ENCODE measurements around the gene RNASEH2A. TPM values are rescaled to one million over a fixed set of nuclear protein-coding genes. Genes with fewer than 3 reads are reported as not detected.

RNASEH2A gene
- total RNA-seq, 2 experiments from 2014 or later: 61.9 to 66.8 TPM

GRCh38 chr19:12783291-12783848, 23.0 kb upstream of the RNASEH2A start:
- CTCF ChIA-PET: interaction anchor here (0.6 to 3.4 kb wide), 7 partner anchors 8 to 452 kb away, joined by 3 to 32 read pairs (median 5); partner anchors contain the start of gene JUNB
- no peaks in the 10 kb centered on the region for H3K36me3 Mint-ChIP-seq
- peak; percentile 90 for DNase-seq
- peaks cover 32% of the 10 kb centered on the region for H3K4me1 Mint-ChIP-seq (ENCODE audit: low read depth)
- POLR2A ChIA-PET: interaction anchor here (0.7 to 3.5 kb wide), 5 partner anchors 9 to 370 kb away, joined by 3 to 87 read pairs (median 3); partner anchors contain the start of gene JUNB
- no peaks in the 10 kb centered on the region for H3K9me3 Mint-ChIP-seq
- H3K27ac Mint-ChIP-seq: no peak overlapping the region
- intact Hi-C loops (cut with micrococcal nuclease): no loop called here
- no peak overlapping the region for H3K4me3 Mint-ChIP-seq
- no peaks in the 10 kb centered on the region for H3K27me3 Mint-ChIP-seq

DNA sequence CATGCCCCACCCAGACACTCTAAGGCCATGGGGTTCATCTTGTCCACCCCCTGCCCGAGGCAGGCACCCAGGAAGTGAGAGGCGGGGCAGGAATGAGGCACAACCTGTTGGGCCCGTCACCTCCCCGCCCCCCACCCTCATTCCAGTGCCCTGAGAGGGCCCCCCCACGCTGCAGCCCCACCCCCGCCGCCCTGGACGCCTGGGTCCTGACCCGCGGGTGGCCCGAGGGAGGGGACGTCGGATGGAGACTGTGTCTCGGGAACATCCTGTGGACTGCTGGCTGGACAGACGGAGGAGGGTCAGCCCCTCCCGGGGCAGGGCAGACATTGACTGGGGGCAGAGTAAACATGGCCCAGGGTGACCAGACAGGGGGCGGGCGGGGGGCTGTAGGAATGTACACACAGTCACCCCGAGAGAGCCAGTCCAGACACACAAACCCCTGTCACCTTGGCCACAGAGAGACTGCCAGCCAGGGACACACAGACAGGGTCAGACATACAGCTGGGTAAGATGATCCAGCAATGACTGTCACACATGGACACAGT, 22.5 kb upstream of the RNASEH2A start:
- POLR2A ChIA-PET: interaction anchor here (2.0 to 3.5 kb wide), 2 partner anchors 8 to 11 kb away, joined by 18 to 87 read pairs; partner anchors contain the start of gene JUNB
- no peak overlapping the region for H3K27ac Mint-ChIP-seq
- intact Hi-C loops (cut with micrococcal nuclease): no loop called here

DNA sequence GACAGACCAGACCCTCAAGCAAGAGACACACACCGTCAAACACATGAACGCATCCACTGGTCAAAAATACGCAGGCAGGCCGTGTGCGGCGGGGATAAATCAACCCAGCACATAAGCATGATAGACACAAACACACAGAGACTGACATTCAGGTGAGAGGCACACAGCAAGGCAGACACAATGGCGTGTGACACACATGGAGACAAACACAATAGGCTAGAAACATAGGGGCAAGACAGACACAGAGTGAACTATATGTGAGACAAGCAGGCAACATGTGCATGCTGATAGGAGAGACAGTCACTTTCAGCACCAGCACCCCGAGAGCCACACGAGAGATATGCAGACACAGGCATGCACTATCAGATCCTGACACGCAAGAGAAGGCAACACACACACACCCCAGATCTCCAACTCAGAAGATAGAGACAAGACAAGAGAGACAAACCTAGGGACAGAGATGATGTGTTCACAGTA, 22.0 kb upstream of the RNASEH2A start:
- ChIA-PET POLR2A (no interaction called here), CTCF (no interaction called here)
- no peak overlapping the region for H3K27ac Mint-ChIP-seq
- H3K4me1 Mint-ChIP-seq (ENCODE audit: low read depth): peaks cover 23% of the 10 kb centered on the region
- no peaks in the 10 kb centered on the region for H3K27me3 Mint-ChIP-seq
- DNase-seq: peak; percentile 57
- no peaks in the 10 kb centered on the region for H3K9me3 Mint-ChIP-seq
- intact Hi-C loops (cut with micrococcal nuclease): no loop called here
- H3K4me3 Mint-ChIP-seq: no peak overlapping the region
- peaks cover 2% of the 10 kb centered on the region for H3K36me3 Mint-ChIP-seq

More for the DNA sequence above, 22.5 kb upstream of the RNASEH2A start:
- peaks cover 29% of the 10 kb centered on the region for H3K4me1 Mint-ChIP-seq (ENCODE audit: low read depth)
- no peak overlapping the region for H3K4me3 Mint-ChIP-seq
- CTCF ChIA-PET: interaction anchor here (1.0 to 3.4 kb wide), 2 partner anchors 12 to 101 kb away, joined by 4 to 32 read pairs; no protein-coding TSS in a partner anchor
- H3K27me3 Mint-ChIP-seq: no peaks in the 10 kb centered on the region
- H3K9me3 Mint-ChIP-seq: no peaks in the 10 kb centered on the region
- H3K36me3 Mint-ChIP-seq: no peaks in the 10 kb centered on the region
- DNase-seq: peak; percentile 64

DNA sequence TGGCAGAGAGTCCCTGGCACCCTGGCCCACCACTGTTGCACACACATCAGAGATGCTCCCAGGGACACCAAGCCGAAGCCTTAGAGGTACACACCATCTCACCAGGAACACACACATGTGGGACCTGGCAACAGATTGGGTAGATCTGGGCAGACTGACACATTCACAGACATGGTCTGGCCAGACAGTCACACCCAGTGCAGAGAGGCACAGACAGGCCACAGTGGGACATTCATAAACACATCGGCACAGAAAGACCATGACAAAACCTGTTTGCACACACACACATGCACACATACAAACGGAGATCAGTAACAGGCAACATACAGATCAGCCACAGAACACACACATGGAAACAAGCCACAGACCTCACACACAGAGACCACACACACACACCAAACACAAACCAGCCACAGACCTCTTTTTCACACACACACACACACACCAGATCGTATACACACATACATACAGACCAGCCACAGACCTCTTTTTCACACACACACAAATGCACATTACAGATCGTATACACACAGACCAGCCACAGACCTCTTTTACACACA, 21.4 kb upstream of the RNASEH2A start:
- H3K9me3 Mint-ChIP-seq: no peaks in the 10 kb centered on the region
- no peaks in the 10 kb centered on the region for H3K27me3 Mint-ChIP-seq
- H3K4me3 Mint-ChIP-seq: no peak overlapping the region
- H3K4me1 Mint-ChIP-seq (ENCODE audit: low read depth): peaks cover 22% of the 10 kb centered on the region
- DNase-seq: peak; percentile 58
- intact Hi-C loops (cut with micrococcal nuclease): no loop called here
- H3K27ac Mint-ChIP-seq: no peak overlapping the region
- POLR2A ChIA-PET: no interaction called here
- CTCF ChIA-PET: interaction anchor here (5.0 kb wide), 1 partner anchor 7 kb away, joined by 41 read pairs; no protein-coding TSS in a partner anchor
- peaks cover 2% of the 10 kb centered on the region for H3K36me3 Mint-ChIP-seq

- no peaks in the 10 kb centered on the region for H3K9me3 Mint-ChIP-seq
- no peaks in the 10 kb centered on the region for H3K27me3 Mint-ChIP-seq
- H3K36me3 Mint-ChIP-seq: peaks cover 2% of the 10 kb centered on the region
- ChIA-PET POLR2A (no interaction called here), CTCF (interaction anchor here (2.1 to 5.0 kb wide), 2 partner anchors 8 to 19 kb away, joined by 6 to 41 read pairs; no protein-coding TSS in a partner anchor)
- no peak overlapping the region for H3K4me3 Mint-ChIP-seq
- peaks cover 19% of the 10 kb centered on the region for H3K4me1 Mint-ChIP-seq (ENCODE audit: low read depth)
- intact Hi-C loops (cut with micrococcal nuclease): no loop called here
- no peak overlapping the region for H3K27ac Mint-ChIP-seq
- DNase-seq: no peak
These were observed 20.9 kb upstream of the RNASEH2A start for GRCh38 chr19:12785431-12786031.

DNA sequence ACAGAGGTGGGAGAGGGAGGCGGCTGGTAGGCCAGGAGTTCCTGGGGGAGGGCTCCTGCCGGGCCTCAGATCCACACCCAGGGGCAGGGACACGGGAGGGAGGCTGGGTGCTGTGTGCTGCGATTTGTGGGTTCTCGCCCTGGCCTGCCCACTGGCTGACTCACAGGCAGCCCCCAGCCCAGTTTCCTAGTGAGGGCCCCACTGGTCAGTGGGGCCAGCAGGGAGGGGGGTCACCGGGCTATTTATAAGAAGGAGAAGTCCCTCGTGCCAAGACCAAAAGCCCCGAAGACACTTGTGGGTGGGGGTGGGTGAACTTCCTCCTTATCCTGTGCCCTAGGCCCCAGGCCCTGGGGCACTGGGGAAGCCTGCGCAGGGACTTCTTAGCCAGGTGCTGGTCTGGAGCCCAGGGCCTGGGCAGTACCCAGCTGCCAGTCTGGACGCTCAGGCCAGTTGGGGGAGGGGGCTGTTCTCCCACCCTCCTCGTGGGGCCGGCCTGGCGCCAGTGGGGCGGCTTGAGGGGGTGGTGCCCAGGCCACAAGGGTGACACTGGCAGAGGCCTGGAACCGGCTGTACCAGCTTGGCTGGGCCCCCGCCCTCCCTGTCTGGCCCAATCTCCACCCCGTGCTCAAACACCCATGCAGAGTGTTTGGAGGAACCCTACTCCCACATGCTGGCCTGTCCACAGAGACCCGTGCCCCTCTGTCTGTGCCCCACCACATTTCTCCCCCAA, 20.1 kb upstream of the RNASEH2A start:
- Mint-ChIP-seq H3K4me3 (no peak overlapping the region), H3K27me3 (no peaks in the 10 kb centered on the region), H3K36me3 (peaks cover 4% of the 10 kb centered on the region), H3K9me3 (no peaks in the 10 kb centered on the region), H3K27ac (peak overlapping the region; percentile 96), H3K4me1 (ENCODE audit: low read depth) (peaks cover 19% of the 10 kb centered on the region)
- no peak for DNase-seq
- ChIA-PET POLR2A (interaction anchor here (3.4 kb wide), 1 partner anchor 9 kb away, joined by 26 read pairs; no protein-coding TSS in a partner anchor), CTCF (interaction anchor here (2.1 to 5.0 kb wide), 2 partner anchors 9 to 20 kb away, joined by 6 to 41 read pairs; no protein-coding TSS in a partner anchor)
- intact Hi-C loops (cut with micrococcal nuclease): no loop called here

- Mint-ChIP-seq H3K4me3 (no peak overlapping the region), H3K27me3 (no peaks in the 10 kb centered on the region), H3K27ac (peak overlapping the region; percentile 96), H3K9me3 (no peaks in the 10 kb centered on the region), H3K4me1 (ENCODE audit: low read depth) (peaks cover 14% of the 10 kb centered on the region), H3K36me3 (peaks cover 9% of the 10 kb centered on the region)
- ChIA-PET CTCF (interaction anchor here (2.1 to 5.0 kb wide), 2 partner anchors 9 to 21 kb away, joined by 6 to 41 read pairs; no protein-coding TSS in a partner anchor), POLR2A (interaction anchor here (3.4 kb wide), 1 partner anchor 9 kb away, joined by 26 read pairs; no protein-coding TSS in a partner anchor)
- intact Hi-C loops (cut with micrococcal nuclease): no loop called here
- no peak for DNase-seq
These were observed 19.4 kb upstream of the RNASEH2A start for GRCh38 chr19:12786952-12787351.

- ChIA-PET CTCF (interaction anchor here (0.7 to 5.0 kb wide), 3 partner anchors 9 to 21 kb away, joined by 3 to 41 read pairs (median 6); no protein-coding TSS in a partner anchor), POLR2A (interaction anchor here (3.4 kb wide), 1 partner anchor 10 kb away, joined by 26 read pairs; no protein-coding TSS in a partner anchor)
- no peak for DNase-seq
- Mint-ChIP-seq H3K27me3 (no peaks in the 10 kb centered on the region), H3K9me3 (no peaks in the 10 kb centered on the region), H3K27ac (peak overlapping the region; percentile 96), H3K36me3 (peaks cover 13% of the 10 kb centered on the region), H3K4me3 (no peak overlapping the region), H3K4me1 (ENCODE audit: low read depth) (peaks cover 10% of the 10 kb centered on the region)
- intact Hi-C loops (cut with micrococcal nuclease): no loop called here
These were observed 18.9 kb upstream of the RNASEH2A start for GRCh38 chr19:12787458-12787857.

GRCh38 chr19:12788042-12788681, 18.2 kb upstream of the RNASEH2A start:
- H3K4me1 Mint-ChIP-seq (ENCODE audit: low read depth): peaks cover 10% of the 10 kb centered on the region
- peak overlapping the region; percentile 94 for H3K4me3 Mint-ChIP-seq
- intact Hi-C loops (cut with micrococcal nuclease): no loop called here
- no peak for DNase-seq
- H3K36me3 Mint-ChIP-seq: peaks cover 20% of the 10 kb centered on the region
- CTCF ChIA-PET: interaction anchor here (0.7 to 5.0 kb wide), 7 partner anchors 8 to 31 kb away, joined by 3 to 41 read pairs (median 5); partner anchors contain the start of gene RNASEH2A
- H3K27ac Mint-ChIP-seq: peak overlapping the region; percentile 96
- no peaks in the 10 kb centered on the region for H3K27me3 Mint-ChIP-seq
- H3K9me3 Mint-ChIP-seq: no peaks in the 10 kb centered on the region
- POLR2A ChIA-PET: interaction anchor here (1.2 to 3.4 kb wide), 3 partner anchors 11 to 364 kb away, joined by 4 to 26 read pairs (median 4); no protein-coding TSS in a partner anchor

DNA sequence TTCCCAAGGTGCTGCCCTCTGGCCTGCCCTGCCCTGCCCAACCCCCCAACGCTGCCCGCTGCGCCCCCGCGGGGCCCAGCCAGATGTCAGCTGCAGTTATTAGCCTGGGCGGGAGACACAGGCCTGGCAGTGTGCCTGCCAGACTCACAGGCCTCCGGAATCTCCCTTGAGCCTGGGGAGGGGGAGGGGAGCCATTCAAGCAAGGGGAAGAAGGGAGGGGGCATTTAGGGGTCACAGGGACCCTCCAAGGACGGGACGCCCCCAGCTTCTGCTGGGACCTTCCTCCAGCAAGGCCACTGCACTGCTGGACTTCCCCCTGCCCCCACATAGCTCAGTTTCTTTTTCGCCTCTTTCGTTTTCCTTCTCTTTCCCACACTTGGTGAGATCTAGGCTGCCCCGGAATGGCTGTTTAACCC, 17.7 kb upstream of the RNASEH2A start:
- intact Hi-C loops (cut with micrococcal nuclease): no loop called here
- peak; percentile 77 for DNase-seq
- Mint-ChIP-seq H3K27ac (peak overlapping the region; percentile 96), H3K4me3 (peak overlapping the region; percentile 94), H3K27me3 (no peaks in the 10 kb centered on the region), H3K36me3 (peaks cover 23% of the 10 kb centered on the region), H3K9me3 (no peaks in the 10 kb centered on the region), H3K4me1 (ENCODE audit: low read depth) (peaks cover 10% of the 10 kb centered on the region)
- ChIA-PET CTCF (interaction anchor here (0.9 to 5.0 kb wide), 5 partner anchors 11 to 31 kb away, joined by 3 to 41 read pairs (median 5); partner anchors contain the start of gene RNASEH2A), POLR2A (interaction anchor here (0.8 to 3.4 kb wide), 4 partner anchors 11 to 364 kb away, joined by 4 to 26 read pairs (median 5); partner anchors contain the start of gene TNPO2)
